GM12878 (cell line): ENCODE results near the gene STK11. TPM values are rescaled to one million over a fixed set of nuclear protein-coding genes. Genes with fewer than 3 reads are reported as not detected.
A peak's percentile ranks its signal among the peaks of the same experiment; 100 is the strongest.

Experiments used
- ATAC-seq: fragments of 200-7000 bp; cut with Tn5 transposase; 3 replicates; pipeline ENCODE4 v1.9.1; 2020; ENCODE audit warnings: mild to moderate bottlenecking, moderate library complexity
- BruUV-seq: library from RNA; stranded (reverse); fragments of 400-500 nt; replicated peaks from 2 replicates; lab custom pipeline; 2021; lab: Mats Ljungman, UMichigan
- CTCF ChIA-PET: fragments of 300-600 bp; sonication (Branson Sonifier 250); formaldehyde crosslinking; extraction: SDS; loops from one replicate; lab custom pipeline; 2021; ENCODE audit warnings: inconsistent platforms; lab: Yijun Ruan, JAX
- POLR2A ChIA-PET: fragments of 350-600 bp; formaldehyde crosslinking; extraction: SDS; loops from one replicate; lab custom pipeline; 2021; ENCODE audit warnings: inconsistent platforms; lab: Charles Lee
- RAD21 ChIA-PET: fragments of 300-600 bp; sonication (Branson Sonifier 250); formaldehyde crosslinking; loops from one replicate; lab custom pipeline; 2023; ENCODE audit warnings: antibody characterized with exemption; ENCODE audit not compliant: unreplicated experiment; lab: Charles Lee
- SMC1A ChIA-PET: fragments of 300-600 bp; sonication (Branson Sonifier 250); formaldehyde crosslinking; loops from one replicate; lab custom pipeline; 2023; ENCODE audit not compliant: unreplicated experiment, uncharacterized antibody; lab: Charles Lee
- DNase-seq: peaks from one replicate; pipeline ENCODE4 v3.0.0-alpha.2; 2011; ENCODE audit warnings: low read depth, low spot score
- FAIRE-seq: peaks from 3 replicates; lab custom pipeline; 2011; peaks lifted over from hg19 to GRCh38; lab: Jason Lieb, UNC
- H2AFZ ChIP-seq: 2 replicates; pipeline ENCODE4 v1.6.0; 2011; ENCODE audit warnings: low read depth, low read length, control low read depth; ENCODE audit not compliant: control insufficient read depth
- H3K27ac ChIP-seq: 2 replicates; pipeline ENCODE4 v1.5.1; 2011; ENCODE audit warnings: control low read depth; ENCODE audit not compliant: control insufficient read depth, insufficient read depth
- H3K27me3 ChIP-seq, 2 experiments: replicated peaks in 1 of 2; 2 replicates each; pipeline versions ENCODE4 v1.6.0 to v1.6.1; 2011; ENCODE audit warnings: low read length in 1 of 2; ENCODE audit not compliant: control insufficient read depth in 2 of 2, insufficient read depth in 2 of 2
- H3K36me3 ChIP-seq, 2 experiments: 2 replicates each; pipeline ENCODE4 v1.5.1; 2011; ENCODE audit warnings: low read length in 1 of 2; ENCODE audit not compliant: control insufficient read depth in 2 of 2, insufficient read depth in 2 of 2
- H3K4me1 ChIP-seq: 2 replicates; pipeline ENCODE4 v1.6.1; 2011; ENCODE audit warnings: mild to moderate bottlenecking, low read length, moderate library complexity, mixed read lengths; ENCODE audit not compliant: control insufficient read depth, insufficient read depth
- H3K4me2 ChIP-seq: 2 replicates; pipeline ENCODE4 v1.6.0; 2011; ENCODE audit warnings: control low read depth; ENCODE audit not compliant: control insufficient read depth, insufficient read depth
- H3K4me3 ChIP-seq: fragments of 200-600 bp; sonication (generic); 2 replicates; pipeline ENCODE4 v1.5.1; 2016
- H3K79me2 ChIP-seq: 2 replicates; pipeline ENCODE4 v1.6.0; 2011; ENCODE audit warnings: low read length; ENCODE audit not compliant: control insufficient read depth, insufficient read depth
- H3K9ac ChIP-seq: 2 replicates; pipeline ENCODE4 v1.8.0; 2011; ENCODE audit warnings: low read length, control low read depth, mixed read lengths; ENCODE audit not compliant: control insufficient read depth, insufficient read depth
- H3K9me3 ChIP-seq: replicated peaks from 3 replicates; pipeline ENCODE4 v1.5.1; 2011; ENCODE audit warnings: mild to moderate bottlenecking, low read length; ENCODE audit not compliant: control insufficient read depth, insufficient read depth
- H4K20me1 ChIP-seq: 2 replicates; pipeline ENCODE4 v1.6.0; 2011; ENCODE audit not compliant: control insufficient read depth, insufficient read depth
- ATF7 ChIP-seq: fragments of 450-650 bp; IDR thresholded peaks from 2 replicates; pipeline ENCODE4 v1.6.1; 2016; ENCODE audit warnings: low read depth, mild to moderate bottlenecking
- DPF2 ChIP-seq: fragments of 450-650 bp; IDR thresholded peaks from 2 replicates; pipeline ENCODE4 v1.6.1; 2017; ENCODE audit warnings: mild to moderate bottlenecking
- KDM1A ChIP-seq: fragments of 200-600 bp; sonication (generic); IDR thresholded peaks from 2 replicates; pipeline ENCODE4 v1.6.1; 2016; ENCODE audit warnings: borderline replicate concordance
- NBN ChIP-seq: fragments of 450-650 bp; IDR thresholded peaks from 2 replicates; pipeline ENCODE4 v1.6.1; 2016
- NR2C1 ChIP-seq: fragments of 450-650 bp; IDR thresholded peaks from 2 replicates; pipeline ENCODE4 v1.6.1; 2017; ENCODE audit warnings: antibody characterized with exemption, mild to moderate bottlenecking, moderate library complexity
- POLR2A ChIP-seq: IDR thresholded peaks from 2 replicates; pipeline ENCODE4 v1.6.1; 2011; ENCODE audit warnings: low read depth, mild to moderate bottlenecking, low read length
- POLR2AphosphoS5 ChIP-seq: IDR thresholded peaks from 2 replicates; pipeline ENCODE4 v1.6.1; 2011; ENCODE audit warnings: mild to moderate bottlenecking, low read length, inconsistent platforms
- TCF3 ChIP-seq: IDR thresholded peaks from 2 replicates; pipeline ENCODE4 v1.6.1; 2012; ENCODE audit warnings: low read depth, mild to moderate bottlenecking, low read length, borderline replicate concordance; ENCODE audit not compliant: insufficient read depth
- WGBS: methylation state at CpG from one replicate; pipeline ENCODE4 v1.1.6; 2016; ENCODE audit warnings: low lambda C conversion rate; ENCODE audit not compliant: insufficient replicate concordance, insufficient coverage; ENCODE audit errors: missing lambda C conversion rate; 5-methylcytosine and 5-hydroxymethylcytosine counted together
- in situ Hi-C: fragments of 300-500 bp; cut with MboI; formaldehyde crosslinking; loops from 9 replicates; pipeline ENCODE4 v1.14.3; 2018; ENCODE audit warnings: mixed read lengths
- intact Hi-C: fragments of 100-400 bp; cut with micrococcal nuclease; formaldehyde crosslinking; loops from one replicate; pipeline ENCODE4 v1.14.2; 2022; ENCODE audit not compliant: unreplicated experiment
- polyA plus RNA-seq, 11 experiments: library from polyadenylated mRNA; depleted of rRNA in 4 of 11; unstranded in 6 of 11; stranded (reverse) in 5 of 11; fragments of >200 nt; fragmentation: Nextera tagmentation in 4 of 11; fragmentation: Illumina TruSeq in 1 of 11; extraction: Ambion mirVana in 4 of 11; extraction: Trizol in 1 of 11; gene quantifications; 1 replicate in 1 of 11; 2 replicates in 10 of 11; pipeline versions ENCODE4 v1.2.1 to v1.2.3, GENCODE V29; 2011 to 2016; ENCODE audit warnings: inconsistent platforms in 2 of 11, missing spikeins in 2 of 11, low read depth in 1 of 11
- total RNA-seq, 4 experiments: library from RNA; depleted of rRNA in 3 of 4; stranded (reverse); fragments of >200 nt in 3 of 4; fragmentation: Illumina TruSeq in 1 of 4; extraction: Trizol in 1 of 4; gene quantifications; 2 replicates each; pipeline versions ENCODE4 v1.2.1 to v1.2.3, GENCODE V29; 2013 to 2021
- TF ChIP-seq, protein P1 (sequence below): IDR thresholded peaks from 2 replicates; pipeline ENCODE4 v1.6.1; 2012; ENCODE audit warnings: low read length, inconsistent platforms
- TF ChIP-seq, protein P2 (sequence below): fragments of 450-650 bp; IDR thresholded peaks from 2 replicates; pipeline ENCODE4 v1.6.1; 2017; ENCODE audit warnings: mild to moderate bottlenecking, low read depth, inconsistent platforms; ENCODE audit not compliant: poor library complexity, severe bottlenecking
- TF ChIP-seq, protein P3 (sequence below): IDR thresholded peaks from 2 replicates; pipeline ENCODE4 v1.6.1; 2012; ENCODE audit warnings: low read depth, low read length, improper control_type of control experiment
- TF ChIP-seq, protein P4 (sequence below): fragments of 450-650 bp; IDR thresholded peaks from 2 replicates; pipeline ENCODE4 v1.6.1; 2017; ENCODE audit warnings: antibody characterized with exemption, mild to moderate bottlenecking, moderate library complexity

The STK11 gene
- total and polyA plus RNA-seq, 10 of the 15 experiments (the other 5 are each of a cell fraction or from before 2014, with no cell fraction given), result 0.33 to 71.0 (median 23.8) TPM

DNA sequence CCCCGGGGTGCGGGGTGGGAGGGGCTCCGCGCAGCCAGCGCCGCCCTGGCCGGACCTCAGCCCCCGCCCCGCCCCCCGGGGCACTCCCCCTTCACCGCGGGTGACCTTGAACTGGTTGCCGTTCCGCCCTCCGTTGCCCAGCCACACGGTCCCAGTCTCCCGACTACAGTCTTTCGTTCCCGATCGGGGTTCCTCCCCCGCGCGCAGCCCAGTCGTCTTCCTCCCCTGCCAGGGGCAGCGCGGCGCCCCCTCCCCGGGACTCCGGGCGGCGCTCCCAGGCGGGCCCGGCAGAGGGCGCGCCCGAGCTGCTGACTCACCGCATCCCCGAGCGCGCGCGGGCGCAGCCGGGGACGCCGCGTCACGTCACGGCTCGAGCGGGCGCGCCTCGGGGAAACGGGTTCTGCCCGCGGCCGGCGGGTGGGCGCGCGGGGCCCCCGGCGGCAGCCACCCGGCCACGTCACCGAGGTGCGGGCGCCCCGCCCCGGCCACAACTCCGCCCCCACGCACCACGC lies 43.3 kb downstream of the STK11 start:
- peaks cover 19% of the 10 kb centered on the region for H3K4me1 ChIP-seq
- peak overlapping the region; percentile 82 for H3K27ac ChIP-seq
- peaks cover 47% of the 10 kb centered on the region for H3K79me2 ChIP-seq
- no peaks in the 10 kb centered on the region for H4K20me1 ChIP-seq
- RAD21 ChIA-PET, result interaction anchor here (1.0 kb wide), 1 partner anchor 18 kb away, joined by 3 read pairs; no protein-coding TSS in a partner anchor
- CTCF ChIA-PET, result interaction anchor here (1.0 kb wide), 1 partner anchor 18 kb away, joined by 12 read pairs; no protein-coding TSS in a partner anchor
- H3K4me3 ChIP-seq, result peak overlapping the region; percentile 88
- H3K9me3 ChIP-seq, result no peaks in the 10 kb centered on the region
- peak overlapping the region; percentile 70; the same call in 1 of the 2 replicates for H3K9ac ChIP-seq
- POLR2A ChIA-PET, result interaction anchor here (2.2 kb wide), 1 partner anchor 13 kb away, joined by 8 read pairs; no protein-coding TSS in a partner anchor
- peak; percentile 27 for ATAC-seq
- BruUV-seq, result no TSS peak
- no peak for DNase-seq
- H2AFZ ChIP-seq, result no peak overlapping the region
- H3K27me3 ChIP-seq, result no peaks in the 10 kb centered on the region
- H3K4me2 ChIP-seq, result peak overlapping the region; percentile 75
- SMC1A ChIA-PET, result no interaction called here
- WGBS, result no CpG with 5 or more reads among the region's 74 CpGs
- intact Hi-C loops (loop anchor here (1.0 to 10.0 kb wide), 2 partner anchors 17 to 324 kb away; partner anchors contain the start of gene ARID3A), in situ Hi-C loops (no loop called here)
- peaks cover 0 to 3% of the 10 kb centered on the region in 2 experiments; a peak in 2 of 4 replicates for H3K36me3 ChIP-seq
- FAIRE-seq, result no peak
- peak; percentile 32; the same call in 1 of the 2 replicates for TF ChIP-seq NR2C1
- peak; percentile 5; the same call in 1 of the 2 replicates for TF ChIP-seq POLR2A
- TF ChIP-seq NBN, result peak; percentile 6; the same call in 1 of the 2 replicates
- peak; percentile 75 for TF ChIP-seq DPF2
- TF ChIP-seq TCF3, result no peak
- TF ChIP-seq, protein P1, sequence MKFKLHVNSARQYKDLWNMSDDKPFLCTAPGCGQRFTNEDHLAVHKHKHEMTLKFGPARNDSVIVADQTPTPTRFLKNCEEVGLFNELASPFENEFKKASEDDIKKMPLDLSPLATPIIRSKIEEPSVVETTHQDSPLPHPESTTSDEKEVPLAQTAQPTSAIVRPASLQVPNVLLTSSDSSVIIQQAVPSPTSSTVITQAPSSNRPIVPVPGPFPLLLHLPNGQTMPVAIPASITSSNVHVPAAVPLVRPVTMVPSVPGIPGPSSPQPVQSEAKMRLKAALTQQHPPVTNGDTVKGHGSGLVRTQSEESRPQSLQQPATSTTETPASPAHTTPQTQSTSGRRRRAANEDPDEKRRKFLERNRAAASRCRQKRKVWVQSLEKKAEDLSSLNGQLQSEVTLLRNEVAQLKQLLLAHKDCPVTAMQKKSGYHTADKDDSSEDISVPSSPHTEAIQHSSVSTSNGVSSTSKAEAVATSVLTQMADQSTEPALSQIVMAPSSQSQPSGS, result no peak
- TF ChIP-seq, protein P2, sequence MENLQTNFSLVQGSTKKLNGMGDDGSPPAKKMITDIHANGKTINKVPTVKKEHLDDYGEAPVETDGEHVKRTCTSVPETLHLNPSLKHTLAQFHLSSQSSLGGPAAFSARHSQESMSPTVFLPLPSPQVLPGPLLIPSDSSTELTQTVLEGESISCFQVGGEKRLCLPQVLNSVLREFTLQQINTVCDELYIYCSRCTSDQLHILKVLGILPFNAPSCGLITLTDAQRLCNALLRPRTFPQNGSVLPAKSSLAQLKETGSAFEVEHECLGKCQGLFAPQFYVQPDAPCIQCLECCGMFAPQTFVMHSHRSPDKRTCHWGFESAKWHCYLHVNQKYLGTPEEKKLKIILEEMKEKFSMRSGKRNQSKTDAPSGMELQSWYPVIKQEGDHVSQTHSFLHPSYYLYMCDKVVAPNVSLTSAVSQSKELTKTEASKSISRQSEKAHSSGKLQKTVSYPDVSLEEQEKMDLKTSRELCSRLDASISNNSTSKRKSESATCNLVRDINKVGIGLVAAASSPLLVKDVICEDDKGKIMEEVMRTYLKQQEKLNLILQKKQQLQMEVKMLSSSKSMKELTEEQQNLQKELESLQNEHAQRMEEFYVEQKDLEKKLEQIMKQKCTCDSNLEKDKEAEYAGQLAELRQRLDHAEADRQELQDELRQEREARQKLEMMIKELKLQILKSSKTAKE, result no peak
- peak; percentile 21; the same call in 1 of the 2 replicates for TF ChIP-seq POLR2AphosphoS5
- TF ChIP-seq, protein P3, sequence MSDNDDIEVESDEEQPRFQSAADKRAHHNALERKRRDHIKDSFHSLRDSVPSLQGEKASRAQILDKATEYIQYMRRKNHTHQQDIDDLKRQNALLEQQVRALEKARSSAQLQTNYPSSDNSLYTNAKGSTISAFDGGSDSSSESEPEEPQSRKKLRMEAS, result 0 out of 2 replicates have a peak, but pooled peaks have one; percentile 3
- TF ChIP-seq ATF7, result no peak
- TF ChIP-seq, protein P4, sequence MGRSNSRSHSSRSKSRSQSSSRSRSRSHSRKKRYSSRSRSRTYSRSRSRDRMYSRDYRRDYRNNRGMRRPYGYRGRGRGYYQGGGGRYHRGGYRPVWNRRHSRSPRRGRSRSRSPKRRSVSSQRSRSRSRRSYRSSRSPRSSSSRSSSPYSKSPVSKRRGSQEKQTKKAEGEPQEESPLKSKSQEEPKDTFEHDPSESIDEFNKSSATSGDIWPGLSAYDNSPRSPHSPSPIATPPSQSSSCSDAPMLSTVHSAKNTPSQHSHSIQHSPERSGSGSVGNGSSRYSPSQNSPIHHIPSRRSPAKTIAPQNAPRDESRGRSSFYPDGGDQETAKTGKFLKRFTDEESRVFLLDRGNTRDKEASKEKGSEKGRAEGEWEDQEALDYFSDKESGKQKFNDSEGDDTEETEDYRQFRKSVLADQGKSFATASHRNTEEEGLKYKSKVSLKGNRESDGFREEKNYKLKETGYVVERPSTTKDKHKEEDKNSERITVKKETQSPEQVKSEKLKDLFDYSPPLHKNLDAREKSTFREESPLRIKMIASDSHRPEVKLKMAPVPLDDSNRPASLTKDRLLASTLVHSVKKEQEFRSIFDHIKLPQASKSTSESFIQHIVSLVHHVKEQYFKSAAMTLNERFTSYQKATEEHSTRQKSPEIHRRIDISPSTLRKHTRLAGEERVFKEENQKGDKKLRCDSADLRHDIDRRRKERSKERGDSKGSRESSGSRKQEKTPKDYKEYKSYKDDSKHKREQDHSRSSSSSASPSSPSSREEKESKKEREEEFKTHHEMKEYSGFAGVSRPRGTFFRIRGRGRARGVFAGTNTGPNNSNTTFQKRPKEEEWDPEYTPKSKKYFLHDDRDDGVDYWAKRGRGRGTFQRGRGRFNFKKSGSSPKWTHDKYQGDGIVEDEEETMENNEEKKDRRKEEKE, result 0 out of 2 replicates have a peak, but pooled peaks have one; percentile 66
- TF ChIP-seq KDM1A, result no peak
